GM21529 (cell line): ENCODE data around the gene TMPRSS11E.
"Not testable (repeated sequence)": the region's sequence is repeated elsewhere in the genome, so short reads cannot be mapped to it uniquely, and the experiment has no call there.

ENCODE experiments used
- ATAC-seq: cut with Tn5 transposase; IDR thresholded peaks from one replicate; pipeline ENCODE4 v1.9.1; 2021; ENCODE audit not compliant: unreplicated experiment

Gene TMPRSS11E

GRCh38 chr4:68461790-68462189, 14.5 kb downstream of the TMPRSS11E start:
- no peak for ATAC-seq

GRCh38 chr4:68462691-68463090, 15.4 kb downstream of the TMPRSS11E start:
- no peak for ATAC-seq

GRCh38 chr4:68463796-68464195, 16.5 kb downstream of the TMPRSS11E start:
- ATAC-seq, result no peak

- ATAC-seq, result no peak
Observed at GRCh38 chr4:68465058-68465457, 17.8 kb downstream of the TMPRSS11E start.

- no peak for ATAC-seq
Observed at GRCh38 chr4:68466185-68466584, 18.9 kb downstream of the TMPRSS11E start.

GRCh38 chr4:68466751-68467150, 19.5 kb downstream of the TMPRSS11E start:
- ATAC-seq, result no peak

GRCh38 chr4:68469482-68469881, 22.2 kb downstream of the TMPRSS11E start:
- no peak for ATAC-seq

GRCh38 chr4:68476191-68476590, 28.9 kb downstream of the TMPRSS11E start:
- no peak for ATAC-seq

GRCh38 chr4:68489338-68489737, 42.1 kb downstream of the TMPRSS11E start:
- ATAC-seq, result no peak

GRCh38 chr4:68490826-68491457, 43.7 kb downstream of the TMPRSS11E start:
- no peak for ATAC-seq

- no peak for ATAC-seq
Observed at GRCh38 chr4:68494688-68495087, 47.4 kb downstream of the TMPRSS11E start.

GRCh38 chr4:68498413-68499007, 51.2 kb downstream of the TMPRSS11E start:
- ATAC-seq, result peak; percentile 93

GRCh38 chr4:68499021-68499420, 51.8 kb downstream of the TMPRSS11E start:
- ATAC-seq, result no peak

GRCh38 chr4:68503462-68503861, 56.2 kb downstream of the TMPRSS11E start:
- ATAC-seq, result not testable (repeated sequence)

- ATAC-seq, result not testable (repeated sequence)
Observed at GRCh38 chr4:68504836-68505235, 57.6 kb downstream of the TMPRSS11E start.

GRCh38 chr4:68505452-68505851, 58.2 kb downstream of the TMPRSS11E start:
- ATAC-seq, result not testable (repeated sequence)

- no peak for ATAC-seq
Observed at GRCh38 chr4:68518889-68519288, 71.6 kb downstream of the TMPRSS11E start.

- no peak for ATAC-seq
Observed at GRCh38 chr4:68520985-68521384, 73.7 kb downstream of the TMPRSS11E start.

GRCh38 chr4:68522232-68522631, 75.0 kb downstream of the TMPRSS11E start:
- not testable (repeated sequence) for ATAC-seq

- no peak for ATAC-seq
Observed at GRCh38 chr4:68535974-68536373, 88.7 kb downstream of the TMPRSS11E start.

GRCh38 chr4:68536375-68536774, 89.1 kb downstream of the TMPRSS11E start:
- ATAC-seq, result no peak

GRCh38 chr4:68542742-68543141, 95.5 kb downstream of the TMPRSS11E start:
- ATAC-seq, result not testable (repeated sequence)
